Ectodermal cell (in vitro differentiated cells): ENCODE results near the gene ADRA2C.

Source experiments
- H3K27ac ChIP-seq: 2 replicates; pipeline ENCODE4 v1.7.0; 2013; ENCODE audit warnings: mild to moderate bottlenecking, low read depth, low read length; ENCODE audit not compliant: insufficient read depth, poor library complexity, severe bottlenecking
- H3K27me3 ChIP-seq: 2 replicates; pipeline ENCODE4 v1.7.0; 2013; ENCODE audit warnings: mild to moderate bottlenecking, low read length; ENCODE audit not compliant: insufficient read depth, control insufficient read depth, poor library complexity, severe bottlenecking
- H3K36me3 ChIP-seq: one replicate; pipeline ENCODE4 v1.7.0; 2013; ENCODE audit warnings: low read length; ENCODE audit not compliant: control insufficient read depth, insufficient read depth
- H3K4me1 ChIP-seq: one replicate; pipeline ENCODE4 v1.7.0; 2013; ENCODE audit warnings: low read length; ENCODE audit not compliant: control insufficient read depth, insufficient read depth
- H3K4me3 ChIP-seq: 2 replicates; pipeline ENCODE4 v1.7.0; 2013; ENCODE audit warnings: low read depth, low read length, control low read depth; ENCODE audit not compliant: insufficient read depth
- H3K9me3 ChIP-seq: 2 replicates; pipeline ENCODE4 v1.7.0; 2013; ENCODE audit warnings: mild to moderate bottlenecking, low read length, moderate library complexity; ENCODE audit not compliant: control insufficient read depth
- WGBS, 2 experiments: methylation state at CpG; one replicate each; pipeline ENCODE4 v1.1.7; 2013; ENCODE audit warnings: missing lambda C conversion rate in 2 of 2; 5-methylcytosine and 5-hydroxymethylcytosine counted together

ADRA2C gene

GRCh38 chr4:3759236-3759635 is 6.9 kb upstream of the ADRA2C start:
- Histone ChIP-seq H3K4me3 (no peak overlapping the region), H3K36me3 (no peaks in the 10 kb centered on the region), H3K4me1 (peaks cover 4% of the 10 kb centered on the region), H3K9me3 (no peaks in the 10 kb centered on the region), H3K27me3 (peaks cover 7% of the 10 kb centered on the region), H3K27ac (no peak overlapping the region)
- 88 to 91% methylated on average over 15 of the region's 15 CpGs for WGBS, 2 experiments

GRCh38 chr4:3760346-3760745 is 5.8 kb upstream of the ADRA2C start:
- no peaks in the 10 kb centered on the region for H3K9me3 ChIP-seq
- WGBS, 2 experiments = 94 to 95% methylated on average over 10 of the region's 10 CpGs

GRCh38 chr4:3760841-3761240 is 5.3 kb upstream of the ADRA2C start:
- Histone ChIP-seq H3K4me3 (no peak overlapping the region), H3K36me3 (no peaks in the 10 kb centered on the region), H3K27ac (no peak overlapping the region), H3K4me1 (peaks cover 4% of the 10 kb centered on the region), H3K9me3 (no peaks in the 10 kb centered on the region), H3K27me3 (peaks cover 19% of the 10 kb centered on the region)
- WGBS, 2 experiments = 55% methylated on average over 5 of the region's 5 CpGs

More at GRCh38 chr4:3760346-3760745, 5.8 kb upstream of the ADRA2C start:
- Histone ChIP-seq H3K4me1 (peaks cover 4% of the 10 kb centered on the region), H3K27me3 (peaks cover 18% of the 10 kb centered on the region), H3K36me3 (no peaks in the 10 kb centered on the region), H3K27ac (no peak overlapping the region), H3K4me3 (no peak overlapping the region)

- Histone ChIP-seq H3K4me1 (peaks cover 4% of the 10 kb centered on the region), H3K27me3 (peaks cover 28% of the 10 kb centered on the region), H3K36me3 (no peaks in the 10 kb centered on the region), H3K9me3 (no peaks in the 10 kb centered on the region), H3K27ac (no peak overlapping the region), H3K4me3 (no peak overlapping the region)
- 81 to 82% methylated on average over 8 of the region's 8 CpGs for WGBS, 2 experiments
Measured at GRCh38 chr4:3762264-3762663, 3.9 kb upstream of the ADRA2C start.

- H3K9me3 ChIP-seq = no peaks in the 10 kb centered on the region
- peaks cover 8% of the 10 kb centered on the region for H3K4me1 ChIP-seq
- WGBS, 2 experiments = 94 to 95% methylated on average over 24 of the region's 24 CpGs
- H3K36me3 ChIP-seq = no peaks in the 10 kb centered on the region
- peaks cover 34% of the 10 kb centered on the region for H3K27me3 ChIP-seq
- no peak overlapping the region for H3K27ac ChIP-seq
- no peak overlapping the region for H3K4me3 ChIP-seq
Measured at GRCh38 chr4:3762753-3763549, 3.2 kb upstream of the ADRA2C start.

GRCh38 chr4:3765271-3766035 is 732 bp upstream of the ADRA2C start:
- H3K27ac ChIP-seq = no peak overlapping the region
- H3K4me3 ChIP-seq = peak overlapping the region; percentile 25
- peaks cover 43% of the 10 kb centered on the region for H3K27me3 ChIP-seq
- H3K36me3 ChIP-seq = no peaks in the 10 kb centered on the region
- no peaks in the 10 kb centered on the region for H3K9me3 ChIP-seq
- H3K4me1 ChIP-seq = peaks cover 14% of the 10 kb centered on the region
- 3% methylated on average over 101 of the region's 101 CpGs for WGBS, 2 experiments

GRCh38 chr4:3766785-3767569 is 792 bp downstream of the ADRA2C start:
- Histone ChIP-seq H3K4me3 (peak overlapping the region; percentile 25), H3K9me3 (no peaks in the 10 kb centered on the region), H3K36me3 (no peaks in the 10 kb centered on the region), H3K4me1 (peaks cover 10% of the 10 kb centered on the region), H3K27me3 (peaks cover 43% of the 10 kb centered on the region), H3K27ac (no peak overlapping the region)
- WGBS, 2 experiments = 9% methylated on average over 107 of the region's 107 CpGs

GRCh38 chr4:3767570-3768288 is 1.5 kb downstream of the ADRA2C start:
- Histone ChIP-seq H3K4me1 (peaks cover 10% of the 10 kb centered on the region), H3K36me3 (no peaks in the 10 kb centered on the region), H3K4me3 (peak overlapping the region; percentile 10), H3K27ac (no peak overlapping the region), H3K9me3 (no peaks in the 10 kb centered on the region), H3K27me3 (peaks cover 43% of the 10 kb centered on the region)
- 26% methylated on average over 57 to 58 of the region's 58 CpGs for WGBS, 2 experiments

GRCh38 chr4:3768842-3769641 is 2.9 kb downstream of the ADRA2C start:
- 82 to 83% methylated on average over 14 of the region's 14 CpGs for WGBS, 2 experiments
- no peak overlapping the region for H3K27ac ChIP-seq
- H3K4me1 ChIP-seq = peaks cover 13% of the 10 kb centered on the region
- no peaks in the 10 kb centered on the region for H3K9me3 ChIP-seq
- H3K4me3 ChIP-seq = no peak overlapping the region
- peaks cover 38% of the 10 kb centered on the region for H3K27me3 ChIP-seq
- no peaks in the 10 kb centered on the region for H3K36me3 ChIP-seq
